HL-60/S4 (cell line): ENCODE data around the gene IL15.
"Not testable (repeated sequence)": the region's sequence is repeated elsewhere in the genome, so short reads cannot be mapped to it uniquely, and the experiment has no call there.

ENCODE experiments used
- in situ Hi-C: fragments of 300-500 bp; cut with MboI; formaldehyde crosslinking; loops from 2 replicates; pipeline ENCODE4 v1.14.3; 2022; ENCODE audit warnings: low sequenced_read_pairs

IL15 gene

GRCh38 chr4:141645611-141646340, 9.4 kb downstream of the IL15 start:
- in situ Hi-C loops = no loop called here

DNA sequence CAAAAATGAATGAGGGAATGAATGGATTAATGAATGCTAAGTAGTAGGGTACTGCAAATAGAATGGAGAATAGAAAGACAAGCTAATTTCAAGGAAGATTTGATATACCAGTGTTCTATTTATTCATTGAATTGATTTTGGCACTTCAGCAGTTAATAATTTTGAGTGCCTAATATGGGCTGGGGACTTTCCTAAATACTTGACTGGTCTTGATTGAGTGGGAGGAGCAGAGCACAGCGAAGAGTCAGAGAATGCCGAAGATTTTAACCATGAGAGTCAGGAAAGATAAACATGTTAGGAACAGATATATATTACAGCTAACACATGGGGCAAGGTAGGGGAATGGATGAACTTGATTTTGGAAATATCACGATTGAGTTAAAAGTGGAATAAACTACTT, 10.6 kb downstream of the IL15 start:
- in situ Hi-C loops = no loop called here

GRCh38 chr4:141647966-141648365, 11.6 kb downstream of the IL15 start:
- in situ Hi-C loops = no loop called here

DNA sequence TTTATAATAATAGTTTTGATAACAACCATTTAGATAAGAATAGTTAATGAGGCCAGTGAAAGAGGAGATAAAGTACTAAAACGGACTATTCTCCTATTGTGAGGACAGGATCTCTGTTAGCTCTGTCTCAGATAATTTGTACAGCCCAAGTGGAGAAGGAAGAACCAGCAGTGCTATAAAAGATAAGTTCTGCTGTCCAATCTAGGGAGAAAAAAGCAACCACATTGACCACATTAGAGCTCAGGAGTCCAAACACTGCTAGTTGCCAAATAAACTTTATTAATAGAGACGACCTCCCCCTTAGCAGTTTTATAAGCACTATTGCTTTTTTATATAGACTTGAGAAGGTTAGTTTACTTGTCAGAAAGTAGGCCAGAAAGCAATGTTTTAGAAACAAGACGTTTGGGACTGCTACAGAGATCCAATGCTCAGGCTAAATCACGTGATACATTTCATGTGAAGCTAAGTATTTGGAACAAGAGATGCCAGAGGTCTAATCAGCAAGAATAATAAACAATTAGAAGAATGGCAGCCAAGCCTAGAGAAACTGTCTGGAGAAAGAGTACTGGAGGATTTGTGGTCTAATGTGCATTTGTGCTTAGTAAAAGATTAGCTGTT, 15.9 kb downstream of the IL15 start:
- in situ Hi-C loops = no loop called here

DNA sequence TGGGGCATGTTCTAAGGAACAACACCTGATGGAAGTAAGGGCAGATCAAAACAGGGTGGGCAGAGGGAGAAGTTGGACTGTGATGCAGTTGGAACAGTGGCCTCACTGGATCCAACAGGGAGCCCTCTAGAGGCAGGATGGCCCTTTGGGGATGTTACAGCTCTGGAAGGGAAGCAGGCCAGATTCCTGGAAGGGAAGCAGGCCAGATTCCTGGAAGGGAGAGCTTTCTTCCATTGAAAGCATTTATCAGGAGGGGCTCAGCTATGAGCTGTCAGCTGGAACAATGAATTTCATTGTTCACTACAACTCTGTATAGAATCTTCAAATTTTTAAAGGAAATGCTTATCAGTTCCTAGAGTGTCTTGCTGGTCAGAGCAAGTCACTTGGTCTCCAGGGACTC, 17.7 kb downstream of the IL15 start:
- in situ Hi-C loops = no loop called here

GRCh38 chr4:141656031-141656430, 19.6 kb downstream of the IL15 start:
- in situ Hi-C loops = no loop called here

DNA sequence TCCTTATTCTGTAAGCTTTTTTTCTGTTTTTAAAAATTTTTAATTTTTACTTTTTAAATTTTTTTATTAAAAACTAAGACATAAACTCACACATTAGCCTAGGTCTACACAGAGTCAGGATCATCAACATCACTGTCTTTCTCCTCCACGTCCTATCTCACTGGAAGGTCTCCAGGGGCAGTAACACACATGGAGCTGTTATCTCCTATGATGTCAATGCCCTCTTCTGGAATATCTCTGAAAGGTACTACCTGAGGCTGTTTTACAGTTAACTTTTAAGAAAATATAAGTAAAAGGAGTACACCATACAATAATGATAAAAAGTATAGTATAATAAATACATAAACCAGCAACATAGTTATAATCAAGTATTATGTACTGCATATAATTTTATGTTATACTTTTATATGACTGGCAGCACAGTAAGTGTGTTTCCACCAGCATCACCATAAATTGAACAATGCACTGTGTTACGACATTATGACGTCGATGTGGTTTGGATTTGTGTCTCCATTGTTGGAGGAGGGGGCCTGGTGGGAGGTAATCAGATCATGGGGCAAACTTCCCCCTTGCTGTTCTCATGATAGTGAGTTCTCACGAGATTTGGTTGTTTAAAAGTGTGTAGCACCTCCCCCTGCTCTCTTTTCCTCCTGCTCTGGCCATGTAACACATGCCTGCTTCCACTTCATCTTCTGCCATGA, 21.3 kb downstream of the IL15 start:
- in situ Hi-C loops = no loop called here

DNA sequence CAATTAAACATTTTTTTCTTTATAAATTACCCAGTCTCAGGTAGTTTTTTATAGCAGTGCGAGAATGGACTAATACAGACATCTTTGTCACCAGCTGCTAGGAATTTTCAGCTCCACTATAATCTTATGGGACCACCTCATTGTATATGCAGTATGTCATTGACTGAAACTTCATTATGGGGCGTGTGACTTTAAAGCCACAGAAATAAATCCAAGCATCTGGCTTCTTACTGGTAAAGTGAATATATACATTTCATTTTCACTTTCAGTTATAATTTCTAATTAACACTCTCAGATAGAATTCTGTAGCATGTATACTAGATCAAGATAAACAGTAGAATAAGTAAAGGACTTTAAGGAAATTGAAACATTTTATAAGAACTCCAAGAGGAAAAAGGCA, 21.9 kb downstream of the IL15 start:
- in situ Hi-C loops = no loop called here

GRCh38 chr4:141659539-141659938, 23.2 kb downstream of the IL15 start:
- in situ Hi-C loops = no loop called here

GRCh38 chr4:141660880-141661279, 24.5 kb downstream of the IL15 start:
- in situ Hi-C loops = no loop called here

DNA sequence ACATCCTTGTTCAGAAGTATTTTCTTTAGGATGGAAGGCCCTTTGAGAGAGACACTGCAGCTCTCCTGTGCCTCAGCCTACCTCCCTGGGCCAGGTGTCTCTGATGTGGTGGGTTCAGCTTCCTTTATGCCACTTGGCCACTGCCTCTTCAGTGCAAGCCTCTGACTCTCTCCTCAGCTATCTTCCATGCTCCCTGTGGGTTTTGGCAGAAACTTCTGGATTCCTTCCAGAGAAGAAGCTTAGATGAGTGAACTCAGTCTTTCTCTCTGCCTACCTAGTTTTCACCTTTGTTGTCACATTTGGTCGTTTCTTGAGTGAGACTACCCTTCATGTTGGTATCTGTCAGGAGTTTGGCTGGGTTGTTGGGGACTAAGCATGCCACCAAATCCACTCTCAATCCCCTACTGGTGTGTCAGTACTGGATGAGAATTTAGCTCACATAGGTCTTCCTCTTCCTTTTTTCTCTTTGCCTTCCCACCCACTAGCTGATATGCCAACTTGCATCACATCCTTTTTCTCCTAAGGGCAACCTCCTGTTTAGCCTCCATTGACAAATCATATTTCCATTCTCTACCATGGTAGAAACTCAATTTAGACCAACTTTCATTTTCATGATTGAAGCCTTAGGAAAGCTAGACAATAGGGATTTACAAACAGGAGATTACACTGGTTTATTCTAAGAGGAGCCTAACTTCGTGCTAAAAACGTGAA, 32.0 kb downstream of the IL15 start:
- in situ Hi-C loops = no loop called here

- in situ Hi-C loops = no loop called here
These were observed 33.1 kb downstream of the IL15 start for GRCh38 chr4:141669501-141669900.

DNA sequence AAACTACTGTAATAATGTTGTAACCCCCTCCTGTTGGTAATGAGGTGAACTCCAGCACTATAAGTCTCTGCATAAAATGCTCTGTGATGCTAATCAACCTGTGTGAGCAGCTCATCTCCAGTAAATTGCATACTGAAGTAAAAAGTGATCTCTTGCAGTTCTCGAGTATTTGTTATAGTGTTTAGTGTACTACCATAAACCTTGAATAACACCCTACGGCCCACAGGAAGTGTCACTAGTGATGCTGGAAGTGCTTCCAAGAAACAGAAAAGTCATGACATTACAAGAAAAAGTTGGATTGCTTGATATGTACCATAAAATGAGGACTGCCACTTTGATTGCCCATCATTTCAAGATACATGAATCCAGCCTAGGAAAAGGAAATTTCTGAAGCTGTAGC, 39.0 kb downstream of the IL15 start:
- in situ Hi-C loops = no loop called here

GRCh38 chr4:141676087-141676670, 39.8 kb downstream of the IL15 start:
- in situ Hi-C loops = no loop called here

- in situ Hi-C loops = no loop called here
These were observed 43.7 kb downstream of the IL15 start for GRCh38 chr4:141680060-141680459.

DNA sequence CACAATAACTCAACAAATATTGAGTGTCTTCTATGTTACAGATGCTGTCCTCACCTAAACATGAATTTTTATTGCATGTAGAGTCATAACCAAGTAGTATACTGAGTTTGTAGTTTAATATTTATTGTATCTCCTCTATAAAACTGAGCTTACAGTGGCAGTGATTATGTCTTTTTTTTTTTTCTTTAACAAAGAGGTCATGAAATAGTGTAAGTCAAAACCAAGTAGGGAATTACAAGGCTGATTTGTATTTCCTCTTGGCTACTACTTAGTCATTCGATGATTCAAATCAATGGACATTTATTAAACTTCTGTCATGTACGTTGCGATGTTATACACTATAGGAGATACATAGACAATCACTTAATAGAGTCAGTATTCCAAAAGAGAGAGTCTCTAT, 48.4 kb downstream of the IL15 start:
- in situ Hi-C loops = no loop called here

DNA sequence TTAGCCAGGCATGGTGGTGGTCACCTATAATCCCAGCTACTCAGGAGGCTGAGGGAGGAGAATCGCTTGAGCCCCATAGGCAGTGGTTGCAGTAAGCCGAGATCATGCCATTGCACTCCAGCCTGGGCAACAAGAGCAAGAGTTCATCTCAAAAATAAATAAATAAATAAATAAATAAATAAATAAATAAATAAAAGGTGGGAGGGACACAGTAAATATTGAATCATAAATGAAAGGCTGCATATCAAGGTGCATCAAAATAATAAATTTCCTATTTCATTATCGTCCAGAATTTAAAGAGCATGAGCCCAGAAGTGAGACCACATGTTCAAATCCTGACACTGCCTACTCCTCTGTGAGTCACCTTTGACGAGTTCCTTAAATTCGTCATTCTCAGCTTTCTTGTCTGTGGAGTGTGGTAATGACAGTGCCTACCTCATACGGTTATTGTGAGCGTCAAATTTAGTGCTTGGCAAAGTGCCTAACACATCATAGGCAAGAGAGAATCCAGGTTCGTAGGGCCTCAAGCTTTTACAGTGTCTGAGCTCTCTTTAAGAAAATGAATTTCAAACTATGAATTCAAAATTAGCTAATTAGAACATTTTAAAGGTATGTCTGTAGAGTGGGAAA, 49.9 kb downstream of the IL15 start:
- in situ Hi-C loops = no loop called here

- in situ Hi-C loops = no loop called here
These were observed 50.5 kb downstream of the IL15 start for GRCh38 chr4:141686879-141687278.

GRCh38 chr4:141689726-141690296, 53.4 kb downstream of the IL15 start:
- in situ Hi-C loops = not testable (repeated sequence)

GRCh38 chr4:141691247-141691646, 54.9 kb downstream of the IL15 start:
- in situ Hi-C loops = not testable (repeated sequence)
